H1 (cell line): ENCODE data around the gene SYNGR4. TPM values are rescaled to one million over a fixed set of nuclear protein-coding genes. Genes with fewer than 3 reads are reported as not detected.

ENCODE experiments used
- BACH1 ChIP-seq: IDR thresholded peaks from 2 replicates; pipeline ENCODE4 v1.6.1; 2012; ENCODE audit warnings: low read length, improper control_type of control experiment
- BCL11A ChIP-seq, 2 experiments: IDR thresholded peaks; one replicate each; pipeline ENCODE4 v1.6.1; 2011; ENCODE audit warnings: low read depth in 2 of 2, low read length in 2 of 2, mild to moderate bottlenecking in 2 of 2
- CBX5 ChIP-seq: fragments of 300-800, 300-1000 bp; sonication (generic); IDR thresholded peaks from 2 replicates; pipeline ENCODE4 v1.7.1; 2016; ENCODE audit warnings: antibody characterized with exemption, low read length, low read depth
- CTCF ChIP-seq, 3 experiments: IDR thresholded peaks; 1 replicate in 2 of 3; 2 replicates in 1 of 3; pipeline versions ENCODE4 v1.5.1 to v1.6.1; 2011; ENCODE audit warnings: low read length in 3 of 3, mild to moderate bottlenecking in 3 of 3, inconsistent platforms in 2 of 3, low read depth in 1 of 3, moderate library complexity in 1 of 3; ENCODE audit not compliant: insufficient read depth in 1 of 3; ENCODE audit errors: control extremely low read depth in 1 of 3
- E2F6 ChIP-seq: IDR thresholded peaks from 2 replicates; pipeline ENCODE4 v1.6.1; 2012; ENCODE audit warnings: inconsistent platforms
- HDAC2 ChIP-seq, 2 experiments: fragments of 300-600 bp in 1 of 2; sonication (generic) in 1 of 2; IDR thresholded peaks; 2 replicates each; pipeline ENCODE4 v1.6.1; 2011 to 2012; ENCODE audit warnings: low read depth in 2 of 2, low read length in 2 of 2, mild to moderate bottlenecking in 2 of 2, moderate library complexity in 2 of 2, borderline replicate concordance in 1 of 2, inconsistent platforms in 1 of 2
- JUN ChIP-seq: IDR thresholded peaks from 2 replicates; pipeline ENCODE4 v1.6.1; 2011; ENCODE audit warnings: low read depth, mild to moderate bottlenecking, improper control_type of control experiment, low read length
- MAX ChIP-seq: IDR thresholded peaks from 2 replicates; pipeline ENCODE4 v1.6.1; 2012; ENCODE audit warnings: inconsistent platforms
- POLR2A ChIP-seq, 2 experiments: IDR thresholded peaks; 1 replicate in 1 of 2; 2 replicates in 1 of 2; pipeline ENCODE4 v1.6.1; 2011; ENCODE audit warnings: low read depth in 2 of 2, low read length in 2 of 2, mild to moderate bottlenecking in 2 of 2; ENCODE audit errors: control extremely low read depth in 1 of 2
- RAD21 ChIP-seq, 2 experiments: IDR thresholded peaks in 1 of 2; conservative IDR thresholded peaks in 1 of 2; 2 replicates each; pipeline ENCODE4 v1.6.1; 2011; ENCODE audit warnings: low read depth in 2 of 2, low read length in 2 of 2, improper control_type of control experiment in 1 of 2, inconsistent platforms in 1 of 2, mild to moderate bottlenecking in 1 of 2, moderate library complexity in 1 of 2
- RBBP5 ChIP-seq: IDR thresholded peaks from 2 replicates; pipeline ENCODE4 v1.7.1; 2012; ENCODE audit warnings: low read depth, mild to moderate bottlenecking, inconsistent platforms, low read length, moderate library complexity, borderline replicate concordance
- RNF2 ChIP-seq: fragments of 200-900, 300-1000 bp; sonication (generic); IDR thresholded peaks from 2 replicates; pipeline ENCODE4 v1.7.1; 2016; ENCODE audit warnings: borderline replicate concordance, low read depth, mild to moderate bottlenecking, antibody characterized with exemption, low read length; ENCODE audit not compliant: poor library complexity, severe bottlenecking; ENCODE audit errors: missing control alignments
- SIX5 ChIP-seq: IDR thresholded peaks from 2 replicates; pipeline ENCODE4 v1.6.1; 2011; ENCODE audit warnings: mild to moderate bottlenecking, low read depth, low read length
- SP1 ChIP-seq: IDR thresholded peaks from 2 replicates; pipeline ENCODE4 v1.6.1; 2011; ENCODE audit warnings: low read depth, low read length
- SP2 ChIP-seq: IDR thresholded peaks from 2 replicates; pipeline ENCODE4 v1.6.1; 2012; ENCODE audit warnings: mild to moderate bottlenecking, low read length, inconsistent platforms
- SUZ12 ChIP-seq: fragments of 200-600 bp; sonication (generic); IDR thresholded peaks from 2 replicates; pipeline ENCODE4 v1.6.1; 2012; ENCODE audit warnings: mild to moderate bottlenecking, inconsistent platforms, low read length, moderate library complexity, mixed read lengths
- TAF1 ChIP-seq: IDR thresholded peaks from 2 replicates; pipeline ENCODE4 v1.6.1; 2011; ENCODE audit warnings: mild to moderate bottlenecking, low read depth, low read length
- TEAD4 ChIP-seq: IDR thresholded peaks from 2 replicates; pipeline ENCODE4 v1.6.1; 2012; ENCODE audit warnings: low read depth, low read length, inconsistent platforms, mixed read lengths
- YY1 ChIP-seq: IDR thresholded peaks from 2 replicates; pipeline ENCODE4 v1.6.1; 2011; ENCODE audit warnings: low read depth, mild to moderate bottlenecking, low read length
- ZNF274 ChIP-seq: IDR thresholded peaks from 2 replicates; pipeline ENCODE4 v1.7.0; 2012; ENCODE audit warnings: low read length, borderline replicate concordance; ENCODE audit errors: extremely low read depth
- polyA plus RNA-seq, 7 experiments: library from polyadenylated mRNA; depleted of rRNA in 3 of 7; stranded (reverse) in 5 of 7; unstranded in 2 of 7; fragments of >200 nt in 5 of 7; fragments of 200-250 nt in 2 of 7; gene quantifications; 1 replicate in 5 of 7; 2 replicates in 1 of 7; 4 replicates in 1 of 7; pipeline versions ENCODE4 v1.2.1 to v1.2.3, GENCODE V29; 2011 to 2013; ENCODE audit warnings: missing spikeins in 2 of 7, mixed read lengths in 2 of 7
- total RNA-seq: library from RNA; stranded (reverse); fragmentation: NEBNext Ultra II Directional; extraction: Animal tissue kit (Norgen Biotek cat#: 25700); gene quantifications from 2 replicates; pipeline ENCODE4 v1.2.1, GENCODE V29; 2021

The SYNGR4 gene
- total and polyA plus RNA-seq, 2 of the 8 experiments (the other 6 are each of a cell fraction or from before 2014, with no cell fraction given) = 0.41 TPM; not detected in 1

- no peak for TF ChIP-seq TAF1
- no peak for TF ChIP-seq BCL11A (IDR thresholded peaks at IDR 0.05; ENCODE audit: low read depth in 2 of 2, low read length in 2 of 2)
- TF ChIP-seq TEAD4 = no peak
- no peak for TF ChIP-seq RBBP5
- TF ChIP-seq E2F6 = no peak
- no peak for TF ChIP-seq CBX5
- TF ChIP-seq HDAC2 (IDR thresholded peaks at IDR 0.05; ENCODE audit: borderline replicate concordance in 1 of 2, low read depth in 2 of 2, low read length in 2 of 2) = 0 out of 4 replicates have a peak, but pooled peaks of 1 of the 2 experiments have one; percentile 43
- TF ChIP-seq YY1 = no peak; the same call in 1 of the 2 replicates
- TF ChIP-seq SUZ12 = no peak
- TF ChIP-seq SP1 = no peak; the same call in 1 of the 2 replicates
- TF ChIP-seq BACH1 = no peak
- peak; percentile 37; the same call in 1 of the 2 replicates for TF ChIP-seq MAX
- TF ChIP-seq CTCF (IDR thresholded peaks at IDR 0.05; ENCODE audit: control extremely low read depth in 1 of 3, insufficient read depth in 1 of 3, low read depth in 1 of 3, low read length in 3 of 3) = peak in 2 of 3 experiments; percentile 5 to 13; a peak in 1 of 4 replicates
- peak in 1 of 2 experiments; percentile 61; a peak in 2 of 3 replicates for TF ChIP-seq POLR2A (IDR thresholded peaks at IDR 0.05; ENCODE audit: control extremely low read depth in 1 of 2, low read depth in 2 of 2, low read length in 2 of 2)
- no peak for TF ChIP-seq SP2
- no peak for TF ChIP-seq ZNF274
- TF ChIP-seq RNF2 = no peak
- no peak; a peak in 1 of 4 replicates for TF ChIP-seq RAD21 (IDR thresholded peaks at IDR 0.05 in 1 of 2, conservative IDR thresholded peaks at IDR 0.05 in 1 of 2; ENCODE audit: low read depth in 2 of 2, low read length in 2 of 2)
- peak; percentile 99 for TF ChIP-seq SIX5
- TF ChIP-seq JUN = 0 out of 2 replicates have a peak, but pooled peaks have one; percentile 18
Measured at GRCh38 chr19:48330012-48330681, 34.0 kb upstream of the SYNGR4 start (continued).
